ENCODE measurements around the gene SPINT4.

Gene SPINT4

DNA sequence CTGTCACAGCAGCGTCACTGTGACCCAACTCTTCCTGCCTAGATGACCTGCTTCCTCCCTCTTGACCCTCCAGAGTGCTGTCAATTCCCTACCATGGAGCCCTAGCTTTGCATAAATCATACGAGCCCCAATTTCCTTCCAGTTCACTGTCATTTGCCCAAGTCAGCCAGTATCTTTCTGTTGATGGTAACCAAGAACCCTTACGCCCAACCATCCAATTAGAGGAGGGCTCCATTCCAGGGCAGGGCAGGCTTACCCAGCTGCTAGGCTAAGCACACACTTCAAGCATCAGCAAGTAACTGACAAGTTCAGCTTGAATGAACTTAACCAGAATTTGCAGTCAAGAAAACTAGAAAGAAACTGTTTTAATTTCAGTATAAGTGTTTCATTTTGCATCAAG lies 43.8 kb downstream of the SPINT4 start:
- no peak for DNase-seq

DNA sequence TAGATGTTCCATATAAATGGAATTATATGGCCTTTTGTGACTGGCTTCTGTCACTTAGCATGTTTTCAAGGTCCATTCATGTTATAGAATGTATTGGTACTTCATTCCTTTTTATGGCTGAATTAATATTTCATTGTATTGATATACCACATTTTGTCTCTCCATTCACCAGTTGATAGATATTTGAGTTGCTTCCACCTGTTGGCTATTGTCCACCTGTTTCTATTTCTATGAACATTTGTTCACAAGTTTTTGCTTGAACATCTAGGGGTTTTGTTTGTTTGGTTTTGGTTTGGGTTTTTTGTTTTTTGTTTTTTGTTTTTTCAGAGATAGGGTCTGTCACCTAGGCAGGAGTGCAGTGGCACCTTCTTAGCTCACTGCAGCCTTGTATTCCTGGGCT lies 46.3 kb downstream of the SPINT4 start:
- DNase-seq = no peak

DNA sequence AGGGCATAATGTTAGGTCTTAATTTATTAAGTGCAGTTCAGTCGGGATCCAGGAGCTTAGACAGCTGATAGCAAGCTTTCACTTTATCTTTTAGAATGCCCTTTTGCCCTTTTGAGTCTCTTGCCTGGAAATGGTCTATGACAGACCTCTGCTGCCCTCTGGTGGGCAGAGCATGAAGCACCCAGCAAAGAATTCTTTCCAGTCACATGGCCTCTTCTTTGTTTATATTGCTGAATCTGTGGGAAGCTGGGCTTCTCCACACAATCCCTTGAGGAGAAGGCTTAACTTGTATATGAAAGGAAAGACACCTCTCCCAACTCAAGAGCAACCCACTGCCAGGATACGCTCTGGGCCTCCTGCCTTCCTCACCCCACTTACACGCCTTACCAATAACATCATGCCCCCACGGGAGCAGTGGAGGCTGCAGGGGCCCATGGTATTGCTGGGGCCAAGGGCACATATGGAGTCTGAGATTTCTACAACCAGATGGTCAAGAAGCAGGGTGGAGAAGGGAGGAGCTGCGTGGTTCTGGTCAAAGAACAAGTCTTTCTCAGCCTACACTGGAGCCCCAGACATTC lies 49.1 kb downstream of the SPINT4 start:
- DNase-seq = peak; percentile 91

DNA sequence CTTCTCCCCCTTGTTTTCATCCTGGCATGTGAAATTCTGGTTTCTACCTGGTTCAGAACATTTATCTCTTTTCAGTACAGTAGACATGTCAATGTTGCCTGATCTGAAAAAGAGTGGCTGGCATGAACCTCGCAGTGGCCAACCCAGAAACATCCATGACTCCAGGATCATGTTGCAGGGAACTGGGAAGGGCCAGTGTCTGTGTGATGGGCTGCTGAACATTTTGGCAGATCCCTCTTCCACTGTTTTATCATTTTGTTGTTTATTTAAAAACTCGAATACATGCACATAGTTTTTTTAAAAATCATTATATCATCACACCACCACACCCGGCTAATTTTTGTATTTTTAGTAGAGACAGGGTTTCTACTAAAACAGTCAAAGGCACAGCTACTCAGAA lies 50.5 kb downstream of the SPINT4 start:
- DNase-seq = no peak

DNA sequence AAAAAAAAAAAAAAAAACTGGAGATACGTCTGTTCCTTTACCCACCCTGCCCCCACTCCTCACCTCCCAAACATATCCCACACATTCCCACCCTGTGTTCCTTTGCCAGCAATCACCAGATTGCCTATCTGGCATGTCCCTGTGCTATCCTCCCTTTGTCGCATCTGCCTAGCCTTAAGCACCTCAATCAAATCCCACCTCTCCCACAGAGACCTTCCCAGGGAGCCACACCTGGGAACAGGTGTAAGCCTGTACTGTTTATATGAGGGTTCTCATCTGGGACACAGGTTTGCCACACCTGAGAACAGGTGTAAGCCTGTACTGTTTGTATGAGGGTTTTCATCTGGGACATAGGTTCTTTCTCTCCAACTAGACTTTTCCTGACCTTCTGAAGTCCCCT lies 52.8 kb downstream of the SPINT4 start:
- no peak for DNase-seq

DNA sequence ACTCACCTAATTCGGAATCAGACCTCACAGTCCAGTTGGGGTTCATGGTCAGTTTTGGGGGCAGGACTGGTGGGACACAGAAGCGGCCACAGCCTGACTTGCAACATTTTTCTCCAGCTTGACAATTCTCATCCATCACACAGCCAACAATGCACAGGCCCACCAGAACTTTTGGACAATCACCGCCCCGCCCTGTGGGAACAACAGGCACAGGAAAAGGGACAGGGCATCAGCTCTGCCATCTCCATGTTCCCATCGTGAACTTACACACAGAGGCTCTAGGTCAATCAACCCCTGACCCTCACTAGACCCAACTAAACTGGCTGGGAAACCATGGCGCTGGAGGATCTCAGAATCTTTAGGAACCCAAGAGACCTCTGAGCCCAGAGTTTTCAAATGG lies 53.3 kb downstream of the SPINT4 start:
- no peak for DNase-seq
